Panc1 (cell line): ENCODE results near the gene DLX3. TPM values are rescaled to one million over a fixed set of nuclear protein-coding genes. Genes with fewer than 3 reads are reported as not detected.

Source experiments
- ATAC-seq: fragments of 200-7000 bp; cut with Tn5 transposase; 2 replicates; pipeline ENCODE4 v1.9.1; 2020; ENCODE audit warnings: mild to moderate bottlenecking, moderate library complexity
- BruUV-seq: library from RNA; stranded (reverse); fragments of 400-500 nt; replicated peaks from 2 replicates; lab custom pipeline; 2021; lab: Mats Ljungman, UMichigan
- CTCF ChIA-PET: fragments of 300-600 bp; sonication (Branson Sonifier 250); formaldehyde crosslinking; loops from one replicate; lab custom pipeline; 2022; ENCODE audit warnings: antibody characterized with exemption; lab: Charles Lee
- POLR2A ChIA-PET: fragments of 300-600 bp; sonication (Branson Sonifier 250); formaldehyde crosslinking; loops from one replicate; lab custom pipeline; 2022; ENCODE audit warnings: antibody characterized with exemption; lab: Charles Lee
- DNase-seq: peaks from one replicate; pipeline ENCODE4 v3.0.0-alpha.2; 2010; ENCODE audit warnings: low read depth, low spot score
- H3K27ac ChIP-seq: 2 replicates; pipeline ENCODE4 v1.5.1; 2011; ENCODE audit warnings: mild to moderate bottlenecking, low read length, inconsistent platforms
- H3K27me3 ChIP-seq: fragments of 200-500 bp; sonication (Bioruptor generic); 2 replicates; pipeline ENCODE4 v1.6.0; 2014; ENCODE audit warnings: low read length, inconsistent platforms; ENCODE audit not compliant: control insufficient read depth, insufficient read depth
- H3K36me3 ChIP-seq: fragments of 200-500 bp; sonication (Bioruptor generic); 2 replicates; pipeline ENCODE4 v1.5.1; 2014; ENCODE audit warnings: inconsistent platforms, mild to moderate bottlenecking, low read length, moderate library complexity; ENCODE audit not compliant: control insufficient read depth, insufficient read depth
- H3K4me1 ChIP-seq: 2 replicates; pipeline ENCODE4 v1.5.1; 2011; ENCODE audit warnings: inconsistent platforms, mild to moderate bottlenecking, low read length, moderate library complexity; ENCODE audit not compliant: control insufficient read depth, insufficient read depth
- H3K4me3 ChIP-seq, 2 experiments: 2 replicates each; pipeline ENCODE4 v1.5.1; 2011 to 2012; ENCODE audit warnings: low read depth in 2 of 2, low read length in 2 of 2, mild to moderate bottlenecking in 2 of 2, inconsistent platforms in 1 of 2, moderate library complexity in 1 of 2
- H3K9me3 ChIP-seq: fragments of 200-500 bp; sonication (Bioruptor generic); 2 replicates; pipeline ENCODE4 v1.5.1; 2014; ENCODE audit warnings: low read depth, mild to moderate bottlenecking, inconsistent platforms, low read length, moderate library complexity; ENCODE audit not compliant: control insufficient read depth, insufficient read depth
- CTCF ChIP-seq: fragments of 450-650 bp; IDR thresholded peaks from 2 replicates; pipeline ENCODE4 v1.5.1; 2017; ENCODE audit warnings: mild to moderate bottlenecking
- POLR2AphosphoS5 ChIP-seq: IDR thresholded peaks from 2 replicates; pipeline ENCODE4 v1.6.1; 2012; ENCODE audit warnings: mild to moderate bottlenecking, low read depth, low read length, moderate library complexity
- REST ChIP-seq, 2 experiments: IDR thresholded peaks; 2 replicates each; pipeline ENCODE4 v1.6.1; 2011 to 2012; ENCODE audit warnings: low read depth in 2 of 2, control low read depth in 1 of 2, low read length in 1 of 2, mild to moderate bottlenecking in 1 of 2, moderate library complexity in 1 of 2; ENCODE audit not compliant: insufficient read depth in 1 of 2
- SIN3A ChIP-seq: IDR thresholded peaks from 2 replicates; pipeline ENCODE4 v1.6.1; 2012; ENCODE audit warnings: low read depth, mild to moderate bottlenecking, low read length, moderate library complexity, borderline replicate concordance; ENCODE audit not compliant: insufficient read depth
- TCF7L2 ChIP-seq: IDR thresholded peaks from 2 replicates; pipeline ENCODE4 v1.6.1; 2011; ENCODE audit warnings: mild to moderate bottlenecking, low read depth, low read length, inconsistent platforms
- in situ Hi-C: cut with HindIII; loops from 2 replicates; pipeline ENCODE4 v1.10.0; 2016; ENCODE audit warnings: low sequenced_read_pairs, low pct_unique_long_range_greater_than_20kb
- intact Hi-C: fragments of 100-400 bp; cut with micrococcal nuclease; formaldehyde crosslinking; loops from one replicate; pipeline ENCODE4 v1.10.0; 2022; ENCODE audit not compliant: unreplicated experiment
- total RNA-seq: library from RNA; stranded (reverse); gene quantifications from one replicate; pipeline ENCODE4 v1.2.1, GENCODE V29; 2021; ENCODE audit not compliant: unreplicated experiment

DLX3 gene
- total RNA-seq, 1 experiment from 2014 or later, result 2.9 TPM

- no peak for ATAC-seq
- POLR2A ChIA-PET, result interaction anchor here (0.6 kb wide), 2 partner anchors 13 to 344 kb away, joined by 4 read pairs; no protein-coding TSS in a partner anchor
- CTCF ChIA-PET, result interaction anchor here (0.7 to 1.3 kb wide), 3 partner anchors 12 to 129 kb away, joined by 3 to 4 read pairs (median 3); no protein-coding TSS in a partner anchor
Observed at GRCh38 chr17:49989518-49989880, 5.5 kb downstream of the DLX3 start.

GRCh38 chr17:49987681-49988441, 7.2 kb downstream of the DLX3 start:
- in situ Hi-C loops, result no loop called here
- H3K27me3 ChIP-seq, result no peaks in the 10 kb centered on the region
- no peak overlapping the region for H3K4me3 ChIP-seq
- no peaks in the 10 kb centered on the region for H3K36me3 ChIP-seq
- H3K9me3 ChIP-seq, result no peaks in the 10 kb centered on the region
- H3K4me1 ChIP-seq, result peaks cover 34% of the 10 kb centered on the region
- peak overlapping the region; percentile 57 for H3K27ac ChIP-seq
- BruUV-seq, result no TSS peak
- DNase-seq (no peak), ATAC-seq (peak; percentile 81)
- ChIA-PET POLR2A (interaction anchor here (0.6 kb wide), 1 partner anchor 101 kb away, joined by 12 read pairs; no protein-coding TSS in a partner anchor), CTCF (interaction anchor here (0.7 to 1.6 kb wide), 4 partner anchors 9 to 38 kb away, joined by 3 to 6 read pairs (median 4); no protein-coding TSS in a partner anchor)
- intact Hi-C loops, result no loop called here
- TF ChIP-seq CTCF (no peak), REST (IDR thresholded peaks at IDR 0.05; ENCODE audit: insufficient read depth in 1 of 2, low read depth in 2 of 2, low read length in 1 of 2) (no peak), POLR2AphosphoS5 (no peak), SIN3A (no peak)

More at GRCh38 chr17:49989518-49989880, 5.5 kb downstream of the DLX3 start:
- Histone ChIP-seq H3K4me1 (peaks cover 37% of the 10 kb centered on the region), H3K9me3 (no peaks in the 10 kb centered on the region), H3K27ac (no peak overlapping the region), H3K36me3 (no peaks in the 10 kb centered on the region), H3K27me3 (no peaks in the 10 kb centered on the region), H3K4me3 (no peak overlapping the region)
- no peak for DNase-seq
- no TSS peak for BruUV-seq
- TF ChIP-seq CTCF, result no peak
- no peak for TF ChIP-seq REST (IDR thresholded peaks at IDR 0.05; ENCODE audit: insufficient read depth in 1 of 2, low read depth in 2 of 2, low read length in 1 of 2)
- TF ChIP-seq SIN3A, result no peak
- no peak for TF ChIP-seq POLR2AphosphoS5
- TF ChIP-seq TCF7L2, result no peak
- in situ Hi-C loops (no loop called here), intact Hi-C loops (no loop called here)
